Lower lobe of right lung (tissue), 2 donors: ENCODE measurements around the gene AGTR1. TPM values are rescaled to one million over a fixed set of nuclear protein-coding genes. Genes with fewer than 3 reads are reported as not detected.

Source experiments
- ATAC-seq, 2 donors: fragments of 200-7000 bp; cut with Tn5 transposase; one replicate each; pipeline ENCODE4 v1.9.1; 2020 to 2022; ENCODE audit warnings: mild to moderate bottlenecking in 2 of 2, moderate library complexity in 2 of 2
- DNase-seq: peaks from one replicate; pipeline ENCODE4 v3.0.0-alpha.2; 2020
- H3K27ac ChIP-seq: fragments of 200-600 bp; one replicate; pipeline ENCODE4 v1.8.0; 2022
- H3K27me3 ChIP-seq: fragments of 200-600 bp; one replicate; pipeline ENCODE4 v1.8.0; 2022; ENCODE audit warnings: low read depth
- H3K36me3 ChIP-seq: fragments of 200-600 bp; one replicate; pipeline ENCODE4 v1.8.0; 2022; ENCODE audit warnings: mild to moderate bottlenecking
- H3K4me1 ChIP-seq: fragments of 200-600 bp; one replicate; pipeline ENCODE4 v1.8.0; 2022
- H3K4me3 ChIP-seq: fragments of 200-600 bp; one replicate; pipeline ENCODE4 v1.8.0; 2022; ENCODE audit warnings: mild to moderate bottlenecking
- H3K9me3 ChIP-seq: fragments of 200-600 bp; one replicate; pipeline ENCODE4 v1.8.0; 2022
- intact Hi-C: fragments of 100-400 bp; cut with DNase I; formaldehyde crosslinking; loops from one replicate; pipeline ENCODE4 v1.11.0; 2022
- total RNA-seq: library from RNA; stranded (reverse); fragmentation: NEBNext Ultra II Directional; extraction: Animal tissue kit (Norgen Biotek cat#: 25700); gene quantifications from one replicate; pipeline ENCODE4 v1.2.1, GENCODE V29; 2021
- TF ChIP-seq, protein P1 (sequence below): fragments of 200-600 bp; IDR thresholded peaks from one replicate; pipeline ENCODE4 v1.8.0; 2022; ENCODE audit warnings: antibody characterized with exemption, mild to moderate bottlenecking
- donor health status: DM: no; HTN: yes; CAD: no; lungs with severe emphysema.

Gene AGTR1
- total RNA-seq, 1 donor from 2014 or later: 10.8 TPM

DNA sequence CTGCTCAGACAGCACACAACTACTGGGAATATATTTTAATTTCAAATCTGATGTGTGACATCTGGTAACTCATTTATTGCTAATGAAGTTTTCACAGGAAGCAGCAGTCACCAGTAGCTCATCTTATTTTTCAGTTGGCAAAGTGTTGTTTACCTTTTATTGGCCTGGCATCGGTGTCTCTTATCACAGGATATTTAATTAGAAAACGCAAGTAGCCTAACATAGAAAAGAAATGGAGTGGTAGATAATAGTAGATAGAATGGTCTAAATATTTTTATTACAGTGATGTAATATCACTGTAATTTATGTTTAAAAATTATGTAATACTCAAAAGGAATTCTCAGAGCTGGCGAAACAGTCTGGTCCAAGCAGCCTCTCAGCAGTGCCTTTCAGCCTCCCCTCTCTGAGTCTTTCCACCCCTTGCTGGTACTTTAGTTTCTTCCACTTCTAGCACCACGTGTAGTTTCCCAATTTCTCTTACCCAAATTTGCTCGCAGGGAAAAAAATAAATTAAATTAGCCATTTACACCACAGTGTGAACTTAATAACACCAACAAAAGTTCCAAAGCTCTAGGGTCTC lies 31.9 kb downstream of the AGTR1 start:
- DNase-seq (no peak), ATAC-seq (peak; percentile 28 to 34)
- Histone ChIP-seq H3K4me1 (no peaks in the 10 kb centered on the region), H3K4me3 (no peak overlapping the region), H3K27ac (no peak overlapping the region), H3K27me3 (no peaks in the 10 kb centered on the region), H3K9me3 (no peaks in the 10 kb centered on the region), H3K36me3 (no peaks in the 10 kb centered on the region)
- TF ChIP-seq, protein P1, sequence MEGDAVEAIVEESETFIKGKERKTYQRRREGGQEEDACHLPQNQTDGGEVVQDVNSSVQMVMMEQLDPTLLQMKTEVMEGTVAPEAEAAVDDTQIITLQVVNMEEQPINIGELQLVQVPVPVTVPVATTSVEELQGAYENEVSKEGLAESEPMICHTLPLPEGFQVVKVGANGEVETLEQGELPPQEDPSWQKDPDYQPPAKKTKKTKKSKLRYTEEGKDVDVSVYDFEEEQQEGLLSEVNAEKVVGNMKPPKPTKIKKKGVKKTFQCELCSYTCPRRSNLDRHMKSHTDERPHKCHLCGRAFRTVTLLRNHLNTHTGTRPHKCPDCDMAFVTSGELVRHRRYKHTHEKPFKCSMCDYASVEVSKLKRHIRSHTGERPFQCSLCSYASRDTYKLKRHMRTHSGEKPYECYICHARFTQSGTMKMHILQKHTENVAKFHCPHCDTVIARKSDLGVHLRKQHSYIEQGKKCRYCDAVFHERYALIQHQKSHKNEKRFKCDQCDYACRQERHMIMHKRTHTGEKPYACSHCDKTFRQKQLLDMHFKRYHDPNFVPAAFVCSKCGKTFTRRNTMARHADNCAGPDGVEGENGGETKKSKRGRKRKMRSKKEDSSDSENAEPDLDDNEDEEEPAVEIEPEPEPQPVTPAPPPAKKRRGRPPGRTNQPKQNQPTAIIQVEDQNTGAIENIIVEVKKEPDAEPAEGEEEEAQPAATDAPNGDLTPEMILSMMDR: no peak
- intact Hi-C loops: no loop called here

DNA sequence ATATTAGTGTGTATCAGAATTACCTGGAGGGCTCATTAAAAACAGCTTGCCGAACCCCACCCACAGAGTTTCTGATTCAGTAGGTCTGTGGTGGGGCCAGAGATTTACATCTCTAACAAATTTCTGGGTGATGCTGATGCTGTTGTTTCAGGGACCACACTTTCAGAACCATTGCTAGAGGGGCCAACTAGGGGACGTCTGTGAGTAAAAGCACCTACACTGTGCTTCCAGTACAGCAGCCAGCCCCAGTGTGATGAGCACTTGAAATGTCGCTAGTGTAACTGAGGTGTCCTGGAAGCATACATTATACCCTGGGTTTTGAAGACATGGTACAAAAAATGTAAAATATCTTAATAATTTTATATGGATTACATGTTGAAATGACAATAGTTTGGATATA lies 33.0 kb downstream of the AGTR1 start:
- Histone ChIP-seq H3K36me3 (no peaks in the 10 kb centered on the region), H3K27ac (no peak overlapping the region), H3K4me3 (no peak overlapping the region), H3K4me1 (no peaks in the 10 kb centered on the region), H3K9me3 (no peaks in the 10 kb centered on the region), H3K27me3 (no peaks in the 10 kb centered on the region)
- DNase-seq: no peak
- TF ChIP-seq, protein P1: no peak
- intact Hi-C loops: no loop called here
- ATAC-seq: no peak

DNA sequence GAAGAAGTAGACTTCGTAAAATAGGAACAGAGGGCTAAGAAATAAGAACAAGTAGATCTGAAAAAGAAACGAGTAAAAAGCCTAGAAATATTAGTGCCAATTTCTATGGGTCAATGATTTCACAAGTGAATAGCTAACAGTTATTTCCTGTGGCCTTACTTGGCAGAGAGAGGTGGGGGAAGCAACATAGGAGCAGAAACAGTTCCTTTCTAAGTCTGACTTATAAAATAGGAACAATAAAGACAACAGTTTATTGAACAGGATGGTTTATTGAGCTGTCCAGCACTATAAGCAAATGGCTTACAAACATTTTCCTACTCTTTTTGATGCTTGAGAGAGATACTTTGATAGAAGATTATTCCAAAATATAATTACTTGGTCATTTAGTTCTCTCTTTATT lies 37.9 kb downstream of the AGTR1 start:
- Histone ChIP-seq H3K9me3 (no peaks in the 10 kb centered on the region), H3K4me1 (no peaks in the 10 kb centered on the region)
- intact Hi-C loops: no loop called here

DNA sequence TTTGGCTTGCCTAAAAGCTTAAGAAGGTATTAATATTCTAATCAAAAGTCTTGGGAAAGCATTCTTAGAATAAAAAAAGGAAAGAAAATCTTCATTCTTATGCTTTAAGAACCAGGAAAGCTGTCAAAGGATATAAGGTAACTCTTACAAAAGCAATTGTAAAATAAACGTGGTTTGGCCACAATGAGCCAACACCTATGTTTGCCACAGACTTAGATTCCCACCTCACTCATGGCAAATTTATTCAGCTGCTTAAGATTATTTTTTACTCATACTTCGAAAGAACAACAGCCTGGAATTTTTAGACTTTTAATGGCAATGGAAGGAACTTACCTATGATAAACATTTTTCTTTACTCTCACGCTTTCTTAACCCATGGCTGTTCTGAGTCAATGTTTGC lies 38.4 kb downstream of the AGTR1 start:
- intact Hi-C loops: no loop called here
- no peaks in the 10 kb centered on the region for H3K9me3 ChIP-seq
- H3K4me3 ChIP-seq: no peak overlapping the region
- H3K27me3 ChIP-seq: no peaks in the 10 kb centered on the region
- ATAC-seq (no peak), DNase-seq (no peak)
- TF ChIP-seq, protein P1: no peak
- H3K4me1 ChIP-seq: no peaks in the 10 kb centered on the region
- no peak overlapping the region for H3K27ac ChIP-seq
- H3K36me3 ChIP-seq: no peaks in the 10 kb centered on the region

More for the DNA sequence above, 37.9 kb downstream of the AGTR1 start:
- no peak overlapping the region for H3K4me3 ChIP-seq
- no peak for ATAC-seq
- DNase-seq: no peak
- no peak overlapping the region for H3K27ac ChIP-seq
- no peaks in the 10 kb centered on the region for H3K27me3 ChIP-seq
- no peaks in the 10 kb centered on the region for H3K36me3 ChIP-seq
- TF ChIP-seq, protein P1: no peak

DNA sequence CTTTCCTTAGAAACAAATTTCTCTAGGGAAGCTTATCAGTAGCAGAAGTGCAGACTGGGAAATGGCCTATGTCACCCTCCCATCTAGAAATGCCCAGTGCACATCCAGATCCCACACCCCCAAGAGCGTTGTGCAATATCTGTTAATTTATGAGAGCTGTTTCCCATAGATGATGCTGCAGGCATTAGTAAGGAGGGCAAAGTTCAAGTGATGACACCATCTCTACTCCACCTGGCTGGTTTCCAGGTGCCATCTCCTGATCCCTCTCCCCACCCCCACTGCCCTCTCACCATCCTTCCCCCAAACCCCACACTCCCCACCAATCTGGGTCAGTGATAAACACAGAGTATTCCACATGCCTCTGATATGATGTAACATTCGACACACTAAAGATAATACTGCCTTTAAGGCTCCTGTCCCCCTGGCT lies 39.4 kb downstream of the AGTR1 start:
- intact Hi-C loops: no loop called here
- H3K27ac ChIP-seq: no peak overlapping the region
- ATAC-seq (no peak), DNase-seq (no peak)
- no peaks in the 10 kb centered on the region for H3K9me3 ChIP-seq
- no peaks in the 10 kb centered on the region for H3K4me1 ChIP-seq
- TF ChIP-seq, protein P1: no peak
- H3K36me3 ChIP-seq: no peaks in the 10 kb centered on the region
- no peaks in the 10 kb centered on the region for H3K27me3 ChIP-seq
- H3K4me3 ChIP-seq: no peak overlapping the region

DNA sequence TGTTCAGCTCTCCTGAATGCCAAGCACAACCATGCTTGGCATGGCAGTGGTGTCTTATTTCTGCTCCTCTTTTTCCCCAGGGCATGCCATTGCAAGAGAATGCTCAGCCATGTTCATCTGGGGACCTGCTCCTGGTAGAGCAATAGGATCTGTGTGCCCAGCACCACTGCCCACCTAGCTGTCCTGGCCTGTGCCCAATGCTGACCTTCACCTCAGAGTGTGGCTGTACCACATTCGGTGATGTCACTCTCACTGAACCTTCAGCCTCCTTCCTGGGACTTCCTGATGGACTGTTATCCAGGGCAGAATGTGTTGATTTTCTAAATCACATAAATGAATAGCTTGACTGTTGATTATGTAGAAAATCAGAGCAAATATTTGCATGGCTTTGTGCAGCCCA lies 42.0 kb downstream of the AGTR1 start:
- Histone ChIP-seq H3K4me1 (no peaks in the 10 kb centered on the region), H3K9me3 (no peaks in the 10 kb centered on the region), H3K36me3 (no peaks in the 10 kb centered on the region), H3K27me3 (no peaks in the 10 kb centered on the region), H3K4me3 (no peak overlapping the region), H3K27ac (no peak overlapping the region)
- ATAC-seq (no peak), DNase-seq (no peak)
- intact Hi-C loops: no loop called here
- TF ChIP-seq, protein P1: no peak
